Measurements from ENCODE around the gene GSDMA.

Gene GSDMA

DNA sequence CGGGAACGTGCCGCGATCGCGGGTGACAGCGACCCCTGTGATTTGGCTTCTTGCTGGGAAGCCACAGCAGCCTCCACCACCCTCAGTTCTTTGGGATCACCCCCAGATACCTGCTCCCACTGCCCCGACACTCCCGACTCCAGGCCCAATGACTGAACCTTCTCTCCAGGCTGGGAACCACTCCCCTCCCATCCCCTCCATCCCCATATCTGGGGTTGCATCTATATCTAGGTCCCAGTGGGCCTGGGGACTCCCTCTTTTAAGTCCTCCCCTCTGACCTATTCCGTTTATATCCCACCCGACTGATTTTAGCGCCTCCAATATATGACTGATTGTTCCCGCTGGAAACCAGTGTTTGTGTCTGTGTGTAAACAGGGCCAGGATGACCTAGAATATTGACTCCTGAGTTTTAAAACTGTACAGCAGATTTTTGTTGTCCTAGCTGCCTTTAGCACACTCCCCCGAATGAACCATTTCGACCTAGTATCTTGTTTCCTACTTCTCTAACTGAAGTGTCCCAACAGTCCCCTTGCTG, 18.5 kb downstream of the GSDMA start:
- H3K36me3 ChIP-seq (ENCODE audit: control insufficient read depth, insufficient read depth, low read length) = peaks cover 15% of the 10 kb centered on the region
- H3K27me3 ChIP-seq (replicated peaks; ENCODE audit: control insufficient read depth, insufficient read depth, low read length) = no peaks in the 10 kb centered on the region
- TF ChIP-seq, protein P1, sequence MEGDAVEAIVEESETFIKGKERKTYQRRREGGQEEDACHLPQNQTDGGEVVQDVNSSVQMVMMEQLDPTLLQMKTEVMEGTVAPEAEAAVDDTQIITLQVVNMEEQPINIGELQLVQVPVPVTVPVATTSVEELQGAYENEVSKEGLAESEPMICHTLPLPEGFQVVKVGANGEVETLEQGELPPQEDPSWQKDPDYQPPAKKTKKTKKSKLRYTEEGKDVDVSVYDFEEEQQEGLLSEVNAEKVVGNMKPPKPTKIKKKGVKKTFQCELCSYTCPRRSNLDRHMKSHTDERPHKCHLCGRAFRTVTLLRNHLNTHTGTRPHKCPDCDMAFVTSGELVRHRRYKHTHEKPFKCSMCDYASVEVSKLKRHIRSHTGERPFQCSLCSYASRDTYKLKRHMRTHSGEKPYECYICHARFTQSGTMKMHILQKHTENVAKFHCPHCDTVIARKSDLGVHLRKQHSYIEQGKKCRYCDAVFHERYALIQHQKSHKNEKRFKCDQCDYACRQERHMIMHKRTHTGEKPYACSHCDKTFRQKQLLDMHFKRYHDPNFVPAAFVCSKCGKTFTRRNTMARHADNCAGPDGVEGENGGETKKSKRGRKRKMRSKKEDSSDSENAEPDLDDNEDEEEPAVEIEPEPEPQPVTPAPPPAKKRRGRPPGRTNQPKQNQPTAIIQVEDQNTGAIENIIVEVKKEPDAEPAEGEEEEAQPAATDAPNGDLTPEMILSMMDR (IDR thresholded peaks at IDR 0.05; ENCODE audit: insufficient read depth, low read length, poor library complexity, severe bottlenecking) = peak; percentile 8
- H3K4me3 ChIP-seq (replicated peaks; ENCODE audit: low read depth, low read length) = peak overlapping the region; percentile 99
- no peak for DNase-seq (ENCODE audit: extremely low read depth, insufficient read length)

DNA sequence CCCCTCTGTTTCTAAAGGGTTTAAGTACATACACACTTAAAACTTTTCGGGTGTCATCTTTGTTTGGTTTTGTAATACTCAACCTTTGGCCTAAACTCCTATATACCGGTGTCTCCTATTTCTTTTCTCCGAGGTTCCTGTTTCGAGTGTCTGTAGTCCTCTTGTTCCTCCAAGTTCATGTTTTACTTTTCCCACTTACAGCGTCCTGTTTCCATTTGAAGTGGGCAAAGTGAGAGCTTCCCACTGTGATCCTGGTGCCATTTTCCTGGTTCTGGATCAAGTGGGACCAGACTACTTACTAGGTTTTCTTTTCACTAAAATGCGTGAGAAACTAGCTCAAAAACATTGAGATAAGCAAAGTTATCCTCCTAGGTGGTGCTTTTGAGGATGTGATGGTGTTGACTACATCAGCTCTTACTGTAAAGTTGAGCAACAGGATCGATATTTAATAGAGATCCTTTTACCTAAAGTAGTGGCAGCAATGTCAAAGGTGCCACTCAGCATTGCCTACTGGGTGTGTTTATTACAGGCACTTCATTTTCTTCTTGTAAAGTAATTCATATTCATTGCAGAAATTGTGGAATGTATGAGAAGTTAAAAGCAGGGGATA, 19.1 kb downstream of the GSDMA start:
- Histone ChIP-seq H3K36me3 (ENCODE audit: control insufficient read depth, insufficient read depth, low read length) (peaks cover 19% of the 10 kb centered on the region), H3K27me3 (replicated peaks; ENCODE audit: control insufficient read depth, insufficient read depth, low read length) (no peaks in the 10 kb centered on the region), H3K4me3 (replicated peaks; ENCODE audit: low read depth, low read length) (peak overlapping the region; percentile 99)
- TF ChIP-seq, protein P1 (IDR thresholded peaks at IDR 0.05; ENCODE audit: insufficient read depth, low read length, poor library complexity, severe bottlenecking) = no peak
- no peak for DNase-seq (ENCODE audit: extremely low read depth, insufficient read length)

DNA sequence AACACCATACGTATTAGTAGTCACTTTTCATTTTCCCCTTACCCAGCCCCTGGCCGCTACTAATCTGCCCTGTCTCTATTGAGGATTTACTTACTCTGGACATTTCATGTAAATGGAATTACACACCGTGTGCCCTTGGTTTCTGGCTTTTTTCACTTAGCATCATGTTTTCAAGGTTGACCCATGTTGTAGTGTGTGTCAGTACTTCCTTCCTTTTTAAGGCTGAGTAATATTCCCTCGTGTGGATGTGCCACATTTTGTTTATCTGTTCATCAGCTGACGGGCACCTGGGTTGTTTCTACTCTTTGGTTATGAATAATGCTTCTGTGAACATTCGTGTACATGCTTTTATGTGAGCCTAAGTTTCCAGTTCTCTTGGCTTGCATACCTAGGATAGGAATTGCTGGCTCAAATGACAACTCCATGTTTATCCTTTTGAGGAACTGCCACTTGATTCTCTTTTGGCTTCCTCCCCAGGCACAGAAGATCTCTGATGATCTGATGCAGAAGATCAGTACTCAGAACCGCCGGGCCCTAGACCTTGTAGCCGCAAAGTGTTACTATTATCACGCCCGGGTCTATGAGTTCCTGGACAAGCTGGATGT, 25.5 kb downstream of the GSDMA start:
- TF ChIP-seq, protein P1 (IDR thresholded peaks at IDR 0.05; ENCODE audit: insufficient read depth, low read length, poor library complexity, severe bottlenecking) = no peak
- Histone ChIP-seq H3K36me3 (ENCODE audit: control insufficient read depth, insufficient read depth, low read length) (peaks cover 53% of the 10 kb centered on the region), H3K4me3 (replicated peaks; ENCODE audit: low read depth, low read length) (no peak overlapping the region), H3K27me3 (replicated peaks; ENCODE audit: control insufficient read depth, insufficient read depth, low read length) (no peaks in the 10 kb centered on the region)
- DNase-seq (ENCODE audit: extremely low read depth, insufficient read length) = no peak

DNA sequence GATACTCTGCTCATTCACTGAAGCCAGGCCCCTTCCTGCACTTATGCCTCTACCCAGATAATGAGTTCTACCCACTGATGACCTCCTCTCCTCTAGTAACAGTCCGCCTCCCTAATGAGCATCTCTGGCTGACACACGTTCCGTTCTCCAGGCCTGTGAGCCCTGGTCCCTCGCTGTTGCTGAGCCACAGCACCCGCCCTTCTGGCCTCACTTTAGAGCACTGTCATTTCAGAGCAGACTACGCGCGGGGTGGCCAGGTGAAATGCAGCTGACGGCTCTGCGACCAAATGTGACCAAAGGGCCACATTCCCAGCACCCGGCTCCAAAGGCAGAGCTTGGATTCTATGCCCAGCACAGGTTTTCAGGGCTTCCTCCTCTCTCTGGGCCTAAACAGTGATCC, 31.6 kb downstream of the GSDMA start:
- Histone ChIP-seq H3K4me3 (replicated peaks; ENCODE audit: low read depth, low read length) (no peak overlapping the region), H3K27me3 (replicated peaks; ENCODE audit: control insufficient read depth, insufficient read depth, low read length) (no peaks in the 10 kb centered on the region), H3K36me3 (ENCODE audit: control insufficient read depth, insufficient read depth, low read length) (peaks cover 49% of the 10 kb centered on the region)
- TF ChIP-seq, protein P1 (IDR thresholded peaks at IDR 0.05; ENCODE audit: insufficient read depth, low read length, poor library complexity, severe bottlenecking) = no peak
- DNase-seq (ENCODE audit: extremely low read depth, insufficient read length) = no peak

DNA sequence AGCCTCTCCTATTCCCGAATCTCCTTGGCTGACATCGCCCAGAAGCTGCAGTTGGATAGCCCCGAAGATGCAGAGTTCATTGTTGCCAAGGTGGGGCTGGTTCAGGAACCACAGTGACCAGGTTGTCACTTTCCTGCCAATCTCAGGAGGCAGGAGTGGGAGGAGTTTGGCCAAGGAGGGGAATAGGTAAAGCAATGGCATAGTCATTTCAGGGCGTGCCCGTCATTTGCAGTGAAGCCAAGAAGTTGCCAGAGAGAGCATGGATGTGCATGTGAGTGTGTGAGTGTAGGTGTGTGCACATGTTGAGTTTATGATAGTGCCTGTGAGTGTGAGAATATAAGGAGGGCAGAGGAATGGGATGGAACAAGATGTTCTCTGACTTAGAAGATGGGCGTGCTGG, 32.6 kb downstream of the GSDMA start:
- Histone ChIP-seq H3K27me3 (replicated peaks; ENCODE audit: control insufficient read depth, insufficient read depth, low read length) (no peaks in the 10 kb centered on the region), H3K4me3 (replicated peaks; ENCODE audit: low read depth, low read length) (no peak overlapping the region), H3K36me3 (ENCODE audit: control insufficient read depth, insufficient read depth, low read length) (peaks cover 43% of the 10 kb centered on the region)
- DNase-seq (ENCODE audit: extremely low read depth, insufficient read length) = no peak
- TF ChIP-seq, protein P1 (IDR thresholded peaks at IDR 0.05; ENCODE audit: insufficient read depth, low read length, poor library complexity, severe bottlenecking) = no peak

All from GM06990 (cell line).